ENCODE measurements around the gene TMX1. TPM values are rescaled to one million over a fixed set of nuclear protein-coding genes. Genes with fewer than 3 reads are reported as not detected.

The TMX1 gene
- 48.5 and 66.0 TPM in 2 replicates for total RNA-seq (ENCODE audit: low replicate concordance)

GRCh38 chr14:51239813-51240803, at the start of gene TMX1:
TMX1 (plus strand) TSS chr14:51240247; CDS start chr14:51240293, 46 bp downstream.
- H3K4me3 ChIP-seq (ENCODE audit: low read depth, low read length), result peak within 1 kb of the TSS; percentile 99
- TF ChIP-seq CTCF (IDR thresholded peaks at IDR 0.05; ENCODE audit: insufficient read depth, low read length), result no peak
- DNase-seq (ENCODE audit: low read depth), result peak; percentile 99

- no peak for TF ChIP-seq CTCF (IDR thresholded peaks at IDR 0.05; ENCODE audit: insufficient read depth, low read length)
- DNase-seq (ENCODE audit: low read depth), result no peak
- H3K4me3 ChIP-seq (ENCODE audit: low read depth, low read length), result no peak overlapping the region
Observed at GRCh38 chr14:51201890-51202289, 38.2 kb upstream of the TMX1 start.

GRCh38 chr14:51202914-51203665, 37.0 kb upstream of the TMX1 start:
- TF ChIP-seq CTCF (IDR thresholded peaks at IDR 0.05; ENCODE audit: insufficient read depth, low read length), result no peak
- no peak overlapping the region for H3K4me3 ChIP-seq (ENCODE audit: low read depth, low read length)
- no peak for DNase-seq (ENCODE audit: low read depth)

GRCh38 chr14:51203881-51204280, 36.2 kb upstream of the TMX1 start:
- no peak for DNase-seq (ENCODE audit: low read depth)
- H3K4me3 ChIP-seq (ENCODE audit: low read depth, low read length), result no peak overlapping the region
- TF ChIP-seq CTCF (IDR thresholded peaks at IDR 0.05; ENCODE audit: insufficient read depth, low read length), result no peak

- H3K4me3 ChIP-seq (ENCODE audit: low read depth, low read length), result no peak overlapping the region
- TF ChIP-seq CTCF (IDR thresholded peaks at IDR 0.05; ENCODE audit: insufficient read depth, low read length), result no peak
- DNase-seq (ENCODE audit: low read depth), result no peak
Observed at GRCh38 chr14:51205486-51205885, 34.6 kb upstream of the TMX1 start.

GRCh38 chr14:51206462-51206861, 33.6 kb upstream of the TMX1 start:
- DNase-seq (ENCODE audit: low read depth), result no peak
- H3K4me3 ChIP-seq (ENCODE audit: low read depth, low read length), result no peak overlapping the region
- no peak for TF ChIP-seq CTCF (IDR thresholded peaks at IDR 0.05; ENCODE audit: insufficient read depth, low read length)
